ENCODE results near the gene PAX1.

Gene PAX1

DNA sequence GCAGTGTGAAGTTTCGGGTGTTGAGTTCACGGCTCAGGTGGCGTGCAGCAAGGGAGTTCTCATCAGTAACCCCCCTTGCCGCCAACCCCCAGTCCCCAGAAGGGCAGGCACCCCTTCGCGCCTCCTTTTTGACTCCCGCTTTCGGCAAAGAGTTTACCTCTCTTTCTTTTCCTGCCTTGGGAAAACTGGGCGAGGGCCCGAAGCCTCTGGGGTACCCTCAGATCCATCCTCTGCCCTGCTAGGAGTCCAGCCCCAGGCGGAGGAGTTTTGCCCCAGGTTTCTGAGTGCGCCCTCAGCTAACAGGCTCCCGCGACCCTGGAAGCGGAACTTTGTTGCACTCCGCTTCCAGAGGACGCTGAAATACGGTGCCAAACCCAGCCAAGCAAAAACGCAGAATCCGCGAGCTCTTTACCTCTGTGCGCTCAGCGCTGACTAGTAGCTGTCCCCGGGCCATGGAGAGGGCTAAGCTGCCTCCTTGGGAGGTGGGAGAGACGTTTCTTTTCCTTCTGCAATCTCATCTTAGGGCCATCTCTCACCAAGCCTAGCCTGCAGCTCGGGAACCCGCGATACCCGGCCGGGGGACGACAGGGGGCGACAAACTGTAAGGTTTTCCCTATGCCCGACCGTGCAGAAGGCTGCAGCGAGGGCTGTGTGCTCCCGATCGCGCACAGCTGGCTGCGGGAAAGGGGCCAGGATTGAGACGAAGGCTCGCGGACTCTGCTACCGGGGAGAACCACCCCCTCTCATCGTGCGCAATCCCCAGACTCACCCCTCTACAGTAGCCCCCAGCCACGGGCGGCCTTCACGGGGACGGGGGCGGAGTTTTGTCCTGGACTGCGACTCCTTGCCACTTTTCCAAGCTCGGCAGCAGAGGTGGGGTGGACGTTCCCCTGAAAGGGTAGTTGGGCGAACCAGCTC lies 2.7 kb upstream of the PAX1 start:
- no peak for DNase-seq (ENCODE audit: low read depth, low spot score)
- H3K27ac ChIP-seq: no peak overlapping the region

DNA sequence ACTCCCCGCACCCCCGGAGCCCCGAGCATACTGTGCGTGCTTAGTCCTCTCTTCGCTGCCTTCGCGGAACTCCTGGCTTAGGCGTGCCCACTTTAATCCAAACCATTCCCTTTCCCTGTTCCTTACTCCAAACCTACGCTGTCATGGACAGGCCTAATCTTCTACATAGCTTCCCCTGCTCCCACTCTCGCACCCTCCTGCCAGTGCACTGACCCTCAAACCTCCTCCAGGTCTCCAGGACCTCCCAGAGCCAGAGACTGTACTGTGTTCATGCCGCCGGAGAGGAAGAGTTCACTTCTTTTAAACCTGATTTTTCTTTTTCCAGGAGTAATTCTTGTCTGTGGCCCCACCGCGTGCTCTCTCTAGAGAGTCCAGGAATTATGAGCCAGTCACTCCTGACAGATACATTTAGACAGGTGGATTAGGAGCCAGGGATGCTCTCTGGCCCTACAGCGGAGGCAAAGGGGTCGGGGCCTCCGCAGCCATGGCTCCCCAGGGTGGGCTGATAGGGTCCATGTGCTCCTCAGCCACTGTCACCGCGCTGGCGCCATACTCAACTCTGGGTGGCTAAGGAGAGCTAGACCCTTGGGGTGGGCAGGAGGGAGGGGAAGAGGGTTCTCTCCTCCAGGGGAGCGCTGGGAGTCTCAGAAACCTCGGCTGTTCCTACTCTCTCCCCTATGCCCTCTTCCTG lies 1.6 kb upstream of the PAX1 start:
- no peak for DNase-seq (ENCODE audit: low read depth, low spot score)
- no peak overlapping the region for H3K27ac ChIP-seq

DNA sequence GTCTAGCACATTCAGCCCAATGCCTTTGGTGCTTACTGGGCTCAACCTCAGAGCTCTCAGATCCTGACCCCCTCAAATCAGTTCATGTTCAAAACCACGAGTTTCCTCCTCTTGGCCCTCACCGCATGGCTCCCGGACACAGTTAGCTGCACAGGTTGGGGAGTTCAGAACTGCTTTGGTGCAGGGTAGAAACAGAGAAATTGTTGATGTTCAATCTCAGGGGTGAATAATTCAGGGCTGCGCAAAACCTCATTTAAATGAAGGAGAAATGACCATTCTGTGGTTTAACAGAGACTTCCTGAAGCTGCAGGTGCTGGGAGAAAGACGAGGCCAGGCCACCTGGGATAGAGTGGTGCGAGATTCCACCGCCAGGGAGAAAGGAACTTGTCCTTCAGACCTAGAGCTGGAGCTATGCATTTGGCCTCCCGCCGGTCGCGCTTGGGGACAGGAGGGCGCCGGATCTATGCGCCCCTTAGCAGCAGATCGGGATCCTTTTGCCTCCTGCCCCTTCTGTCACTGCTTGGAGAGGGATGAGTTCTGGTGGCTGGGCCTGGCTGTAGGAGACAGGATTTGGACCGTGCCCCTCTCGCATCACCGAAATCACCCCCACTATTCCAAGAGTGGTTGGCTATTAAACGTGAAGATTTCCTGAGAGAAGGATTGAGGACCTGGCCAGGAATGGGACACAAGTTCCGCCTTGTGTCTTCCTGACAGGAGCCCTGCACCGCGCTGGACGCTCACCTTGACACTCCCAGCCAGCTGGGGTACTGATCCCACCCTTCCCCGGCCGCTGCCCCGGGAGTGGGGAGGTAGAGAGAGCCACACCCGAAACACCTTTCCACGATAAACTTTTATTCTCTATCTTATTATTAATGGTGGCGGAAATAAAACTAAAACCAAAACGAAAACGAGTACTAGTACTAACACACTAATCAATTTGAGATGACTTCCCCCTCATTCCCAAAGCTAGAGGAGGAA lies 767 bp upstream of the PAX1 start:
- H3K27ac ChIP-seq: no peak overlapping the region
- no peak for DNase-seq (ENCODE audit: low read depth, low spot score)

DNA sequence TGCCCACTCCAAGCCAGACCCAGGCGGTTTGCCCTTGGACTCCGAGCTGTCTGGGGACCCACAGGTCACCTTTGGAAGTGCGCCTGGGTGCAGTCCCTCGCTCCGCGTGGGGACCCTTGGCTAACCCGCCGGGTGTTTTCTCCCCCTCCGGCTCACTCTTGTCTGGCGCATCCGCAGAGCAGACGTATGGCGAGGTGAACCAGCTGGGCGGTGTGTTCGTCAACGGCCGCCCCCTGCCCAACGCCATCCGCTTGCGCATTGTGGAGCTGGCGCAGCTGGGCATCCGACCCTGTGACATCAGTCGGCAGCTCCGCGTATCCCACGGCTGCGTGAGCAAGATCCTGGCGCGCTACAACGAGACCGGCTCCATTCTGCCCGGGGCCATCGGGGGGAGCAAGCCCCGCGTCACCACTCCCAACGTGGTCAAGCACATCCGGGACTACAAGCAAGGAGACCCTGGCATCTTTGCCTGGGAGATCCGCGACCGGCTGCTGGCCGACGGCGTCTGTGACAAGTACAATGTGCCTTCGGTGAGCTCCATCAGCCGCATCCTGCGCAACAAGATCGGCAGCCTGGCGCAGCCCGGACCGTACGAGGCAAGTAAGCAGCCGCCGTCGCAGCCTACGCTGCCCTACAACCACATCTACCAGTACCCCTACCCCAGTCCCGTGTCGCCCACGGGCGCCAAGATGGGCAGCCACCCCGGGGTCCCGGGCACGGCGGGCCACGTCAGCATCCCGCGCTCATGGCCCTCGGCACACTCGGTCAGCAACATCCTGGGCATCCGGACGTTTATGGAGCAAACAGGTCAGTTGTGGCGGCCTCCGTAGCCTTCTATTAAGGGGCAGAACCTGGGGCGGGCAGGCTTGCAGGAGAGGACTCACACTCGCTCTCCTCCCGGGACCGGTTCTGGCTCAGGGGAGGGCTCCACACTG lies 1.1 kb downstream of the PAX1 start:
- H3K27ac ChIP-seq: no peak overlapping the region
- DNase-seq (ENCODE audit: low read depth, low spot score): no peak

DNA sequence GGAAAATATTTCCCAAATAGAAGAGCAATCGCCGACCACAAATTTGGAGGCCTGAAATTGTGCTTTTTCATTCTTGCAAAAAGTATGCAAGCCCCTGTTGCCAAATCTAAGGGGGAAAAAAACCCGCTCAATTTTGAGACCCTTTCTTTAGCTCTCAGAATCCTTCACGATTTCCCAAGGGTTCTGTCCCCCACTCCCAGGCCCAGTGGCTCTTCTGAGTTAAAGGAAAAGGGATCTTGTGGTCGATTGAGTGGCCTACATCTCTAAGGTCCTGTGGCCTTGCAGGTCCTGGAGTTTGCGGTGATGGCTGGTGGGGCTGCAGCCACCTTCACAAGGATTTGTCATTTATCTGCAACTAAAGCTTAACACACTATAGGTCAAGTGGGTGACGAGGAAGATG lies 1.8 kb downstream of the PAX1 start:
- no peak for DNase-seq (ENCODE audit: low read depth, low spot score)

DNA sequence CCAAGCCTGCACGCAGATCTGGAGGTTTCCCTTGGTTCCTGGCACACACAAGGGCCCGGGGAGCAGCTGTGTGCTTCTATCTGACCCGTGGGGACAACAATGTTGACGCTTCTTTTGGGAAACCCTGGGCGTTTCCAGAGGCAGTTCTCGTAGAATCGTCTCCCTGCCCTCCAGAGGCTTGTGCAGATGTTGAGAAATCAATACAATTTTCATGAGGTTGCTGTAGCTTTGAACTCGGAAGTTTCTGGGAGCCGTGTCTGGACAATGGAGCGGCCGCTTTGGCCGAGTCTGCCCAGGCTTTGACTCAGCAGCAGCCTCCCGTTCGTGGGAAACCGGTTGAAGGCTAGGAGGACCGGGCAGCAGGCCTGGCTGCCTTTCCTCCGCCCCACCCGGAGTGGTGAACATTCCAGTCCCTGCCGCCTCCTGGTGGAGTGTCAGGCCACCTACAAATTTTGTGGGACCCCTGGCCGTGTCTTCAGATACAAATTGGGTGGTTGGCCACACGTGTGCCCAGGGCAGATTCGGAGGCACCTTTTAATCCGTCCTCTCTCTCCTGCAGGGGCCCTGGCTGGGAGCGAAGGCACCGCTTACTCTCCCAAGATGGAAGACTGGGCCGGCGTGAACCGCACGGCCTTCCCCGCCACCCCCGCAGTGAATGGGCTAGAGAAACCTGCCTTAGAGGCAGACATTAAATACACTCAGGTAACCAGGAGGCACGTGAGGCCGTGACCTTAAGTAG lies 2.7 kb downstream of the PAX1 start:
- DNase-seq (ENCODE audit: low read depth, low spot score): no peak
- no peak overlapping the region for H3K27ac ChIP-seq

More for the DNA sequence above, 1.8 kb downstream of the PAX1 start:
- H3K27ac ChIP-seq: no peak overlapping the region

DNA sequence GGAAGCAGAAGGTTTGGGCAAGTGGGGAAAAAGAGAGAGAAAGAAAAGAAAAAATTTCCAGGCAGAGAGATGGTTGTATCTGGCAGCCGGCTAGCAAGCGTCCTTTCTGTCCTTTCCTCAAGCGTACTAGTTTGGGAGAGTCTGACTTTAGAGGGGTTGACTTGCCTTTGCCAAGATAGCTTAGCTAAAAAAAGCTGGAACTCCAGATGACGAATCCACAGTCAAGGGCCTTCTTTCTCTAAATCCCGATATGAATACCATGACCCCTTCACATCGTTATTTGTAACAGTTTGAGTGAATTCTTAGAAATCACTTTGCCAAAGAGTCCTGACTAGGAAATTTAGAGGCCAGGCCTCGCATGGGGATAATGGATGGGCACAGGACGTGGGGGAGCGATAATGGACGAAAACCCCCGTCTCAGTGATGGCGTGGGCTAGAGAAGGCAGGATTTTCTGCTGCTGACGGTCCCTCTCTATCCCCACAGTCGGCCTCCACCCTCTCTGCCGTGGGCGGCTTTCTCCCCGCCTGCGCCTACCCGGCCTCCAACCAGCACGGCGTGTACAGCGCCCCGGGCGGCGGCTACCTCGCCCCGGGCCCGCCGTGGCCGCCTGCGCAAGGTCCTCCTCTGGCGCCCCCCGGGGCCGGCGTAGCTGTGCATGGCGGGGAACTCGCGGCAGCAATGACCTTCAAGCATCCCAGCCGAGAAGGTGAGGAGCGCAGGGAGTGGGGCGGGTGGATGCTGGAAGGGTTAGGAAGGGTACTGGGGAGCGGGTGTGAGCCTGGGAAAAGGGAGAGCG lies 3.5 kb downstream of the PAX1 start:
- no peak for DNase-seq (ENCODE audit: low read depth, low spot score)
- H3K27ac ChIP-seq: no peak overlapping the region

DNA sequence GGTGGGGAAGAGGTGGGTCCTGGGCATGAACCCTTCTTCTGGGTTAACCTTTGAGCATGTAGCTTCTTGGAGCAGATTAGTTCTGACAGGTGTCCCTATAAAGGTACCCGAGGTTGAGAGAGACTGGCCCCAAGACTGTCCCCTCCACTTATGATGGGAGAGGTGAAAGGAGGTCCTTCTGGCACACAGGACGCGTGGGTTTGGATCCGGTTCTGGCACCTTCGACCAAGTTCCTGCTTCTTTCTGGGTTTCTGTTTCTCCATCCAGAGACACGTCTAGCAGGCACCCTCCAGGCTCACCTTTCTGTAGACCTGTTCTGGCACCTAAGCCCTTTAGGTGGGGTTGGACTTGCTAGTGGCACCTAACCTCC lies 4.1 kb downstream of the PAX1 start:
- no peak overlapping the region for H3K27ac ChIP-seq
- no peak for DNase-seq (ENCODE audit: low read depth, low spot score)

DNA sequence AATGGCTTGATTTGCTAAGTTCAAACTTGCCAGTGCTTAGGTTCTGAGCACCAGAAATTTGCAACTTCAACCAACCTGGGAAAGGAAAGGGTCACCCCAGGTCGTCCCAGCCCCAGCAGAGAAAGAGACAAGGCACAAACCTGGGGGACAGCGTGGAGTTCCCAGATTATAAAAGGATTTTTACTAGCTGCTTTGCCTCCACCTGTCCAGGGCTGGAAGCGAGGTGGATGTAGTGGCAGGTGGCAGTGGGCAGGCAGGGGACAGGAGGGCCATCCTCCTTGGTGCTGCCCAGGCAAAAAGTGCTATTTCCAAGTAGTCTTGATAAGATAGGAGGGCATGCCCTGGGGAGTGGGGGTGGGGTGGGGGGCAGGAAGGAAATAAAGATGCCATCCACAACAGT lies 4.9 kb downstream of the PAX1 start:
- no peak for DNase-seq (ENCODE audit: low read depth, low spot score)
- no peak overlapping the region for H3K27ac ChIP-seq

DNA sequence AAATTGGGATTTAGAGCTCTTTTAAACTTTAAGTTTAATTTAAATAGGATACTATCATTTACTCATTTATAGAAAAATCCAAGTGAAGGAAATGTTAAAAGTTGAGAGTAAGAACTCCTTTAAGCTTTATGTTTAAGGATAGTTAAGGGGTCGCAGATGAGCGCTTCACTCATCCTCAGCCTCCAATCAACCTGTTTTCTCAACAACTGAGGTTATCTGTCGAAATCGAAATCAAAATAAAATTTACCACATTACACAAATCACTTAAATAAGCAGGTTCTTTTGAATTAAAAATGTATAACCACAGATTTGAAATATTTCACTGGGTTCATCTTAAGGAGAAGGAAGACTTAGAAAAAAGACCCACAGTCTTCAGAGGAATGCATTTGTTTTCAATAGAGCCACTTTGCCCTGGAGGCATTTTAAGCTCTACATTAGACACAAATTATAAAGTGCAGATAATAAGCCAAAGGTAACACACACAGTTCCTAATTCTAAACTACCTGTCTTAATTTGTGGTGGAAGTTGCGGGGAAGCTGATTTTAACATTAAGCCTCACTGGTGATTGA lies 5.5 kb downstream of the PAX1 start:
- DNase-seq (ENCODE audit: low read depth, low spot score): no peak
- no peak overlapping the region for H3K27ac ChIP-seq

DNA sequence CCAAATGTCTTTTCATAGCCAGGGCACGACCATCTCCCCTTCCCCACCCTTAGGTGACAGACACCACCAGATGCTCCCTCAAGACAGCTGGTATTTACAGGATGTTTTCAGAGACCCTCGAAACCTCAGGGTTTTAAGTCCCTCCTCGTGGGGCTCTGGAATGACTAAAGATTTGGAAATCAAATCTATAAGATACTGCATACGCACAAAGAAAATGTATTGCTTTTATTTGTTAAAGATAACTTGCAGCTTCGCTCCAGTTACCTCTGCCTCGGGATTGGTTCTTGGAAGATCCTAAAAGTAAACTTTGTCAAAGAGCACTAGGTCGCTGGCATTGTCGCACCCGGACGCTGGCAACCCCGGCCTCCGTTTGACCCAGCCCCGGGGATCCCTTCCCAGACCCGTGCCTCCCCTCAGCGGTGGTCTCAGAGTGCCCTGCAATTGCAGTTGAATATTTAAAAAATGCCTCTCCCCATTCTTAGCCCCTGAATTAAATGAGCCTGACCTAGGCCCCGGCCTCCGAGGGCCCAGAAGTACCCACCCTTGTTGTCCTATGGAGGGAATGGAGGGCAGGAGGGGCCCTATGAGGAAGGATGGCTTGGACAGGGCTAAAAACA lies 7.1 kb downstream of the PAX1 start:
- H3K27ac ChIP-seq: no peak overlapping the region
- DNase-seq (ENCODE audit: low read depth, low spot score): no peak

DNA sequence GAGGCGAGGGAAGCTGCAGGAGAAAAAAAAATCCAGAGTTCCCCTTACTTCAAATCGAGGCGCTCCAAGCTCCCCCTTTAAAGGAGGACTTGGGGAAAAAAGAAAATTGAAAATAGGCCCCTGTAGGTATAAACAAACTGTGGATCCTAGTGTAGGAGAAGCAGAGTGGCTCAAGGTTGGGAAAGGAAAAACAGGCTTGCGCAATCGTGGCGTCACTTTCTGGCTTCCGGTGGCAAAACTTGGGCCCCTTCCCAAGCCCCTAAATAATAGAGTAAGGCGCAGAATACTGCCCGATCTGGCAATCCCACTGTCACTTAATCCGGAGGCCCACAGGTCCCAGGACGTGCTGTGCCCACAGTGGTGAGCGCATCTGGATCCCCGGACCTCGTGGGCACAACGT lies 8.0 kb downstream of the PAX1 start:
- no peak for DNase-seq (ENCODE audit: low read depth, low spot score)
- H3K27ac ChIP-seq: no peak overlapping the region

DNA sequence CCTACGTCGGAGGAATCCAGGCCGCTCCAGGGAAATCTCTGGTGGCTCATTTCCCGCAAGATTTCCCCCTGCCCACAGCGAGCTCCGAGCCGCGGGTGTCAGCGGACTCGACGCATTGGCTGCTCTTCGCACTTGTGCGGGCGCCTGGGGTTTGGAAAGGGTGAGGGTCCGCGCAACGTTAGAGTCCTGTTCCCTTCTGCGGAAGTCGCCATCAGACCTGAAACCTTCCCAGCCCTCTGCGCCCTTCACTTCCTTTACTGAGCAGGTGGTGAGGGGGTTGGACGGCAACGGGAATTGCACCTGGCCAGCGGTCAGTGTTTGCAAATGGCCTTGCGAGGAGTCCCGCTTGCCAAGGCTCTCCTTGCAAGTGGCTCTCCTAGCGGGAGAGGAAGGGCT lies 8.4 kb downstream of the PAX1 start:
- DNase-seq (ENCODE audit: low read depth, low spot score): no peak
- no peak overlapping the region for H3K27ac ChIP-seq

DNA sequence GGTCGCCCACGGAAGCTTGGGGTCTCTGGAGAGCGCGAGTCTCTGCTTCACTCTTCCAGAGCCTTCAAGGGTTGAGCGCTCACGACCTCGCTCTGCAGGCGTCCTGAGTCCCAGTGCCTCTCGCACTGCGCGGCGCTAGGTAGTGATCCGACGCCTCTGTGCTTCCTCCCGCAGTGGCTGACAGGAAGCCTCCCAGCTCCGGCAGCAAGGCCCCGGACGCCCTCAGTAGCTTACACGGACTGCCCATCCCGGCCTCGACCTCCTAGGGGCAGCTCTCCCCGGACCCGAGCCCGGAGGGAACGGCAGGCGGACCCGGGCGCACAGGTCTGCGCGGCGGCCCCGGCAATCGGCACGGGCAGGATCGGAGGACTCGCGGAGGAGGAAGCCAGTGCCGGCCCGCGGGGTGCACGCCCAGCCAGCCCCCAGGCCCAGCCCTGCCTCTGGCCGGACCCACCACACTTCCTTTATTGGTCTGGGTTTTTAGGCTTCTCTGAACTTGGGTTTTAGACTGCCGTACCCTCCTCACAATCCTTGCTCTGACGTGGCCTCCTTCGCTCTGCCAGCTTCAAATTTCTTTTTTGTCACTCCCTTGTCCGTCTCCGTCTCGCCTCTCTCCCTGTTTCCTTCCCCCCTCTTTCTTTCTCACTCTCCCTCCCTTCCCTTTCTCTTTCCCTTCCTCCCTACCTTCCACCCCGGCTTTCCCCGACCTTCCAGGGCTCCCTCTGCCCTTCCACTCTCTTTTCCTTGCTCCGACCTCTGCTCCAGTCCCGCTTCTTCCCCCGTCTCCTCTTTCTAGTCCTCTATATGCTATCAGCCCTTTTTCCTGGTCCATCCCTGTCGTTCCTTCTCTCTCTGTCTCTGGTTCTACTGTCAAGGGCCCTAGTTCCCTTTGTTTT lies 9.1 kb downstream of the PAX1 start:
- DNase-seq (ENCODE audit: low read depth, low spot score): no peak
- H3K27ac ChIP-seq: no peak overlapping the region

DNA sequence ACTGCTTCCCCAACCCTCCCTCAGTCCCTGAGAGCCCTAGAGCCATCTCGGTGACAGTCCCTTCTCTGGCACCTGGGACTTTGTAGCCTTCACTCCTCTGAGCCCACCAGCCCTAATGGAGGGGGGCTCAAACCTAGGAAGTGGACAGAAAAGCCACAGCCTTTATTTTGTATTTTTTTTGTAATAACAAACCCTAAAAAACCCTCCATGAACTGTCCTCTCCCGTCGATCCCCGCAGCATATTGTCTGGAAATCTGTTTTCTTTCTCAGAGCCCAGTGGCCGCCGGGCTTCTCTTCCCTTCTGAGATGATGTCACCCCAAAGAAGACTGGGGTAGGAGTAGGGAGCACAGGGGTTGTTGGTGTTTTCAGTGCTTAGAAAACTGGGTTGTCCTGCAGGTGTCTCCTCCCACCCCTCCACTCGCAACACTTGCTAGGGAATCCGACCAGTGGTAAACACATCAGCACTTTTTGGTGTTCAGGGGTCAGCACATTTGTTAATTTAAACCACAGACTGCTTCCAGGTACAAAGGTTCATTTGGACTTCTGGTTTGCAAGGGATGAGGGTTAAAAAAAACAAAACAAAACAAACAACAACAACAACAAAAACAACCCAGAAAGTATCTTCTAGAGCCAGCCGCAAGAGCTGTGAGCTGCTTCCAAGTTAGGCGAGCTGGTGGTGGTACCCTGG lies 9.9 kb downstream of the PAX1 start:
- no peak for DNase-seq (ENCODE audit: low read depth, low spot score)
- no peak overlapping the region for H3K27ac ChIP-seq

Measured in epithelial cell of prostate (primary cell).